CD8-positive, alpha-beta memory T cell (primary cell): ENCODE results near the gene ITPA. TPM values are rescaled to one million over a fixed set of nuclear protein-coding genes. Genes with fewer than 3 reads are reported as not detected.

Source experiments
- CTCF ChIA-PET: fragments of 350-600 bp; sonication (Branson Sonifier 250); formaldehyde crosslinking; loops from one replicate; lab custom pipeline; 2021; ENCODE audit warnings: antibody characterized with exemption; lab: Charles Lee
- POLR2A ChIA-PET: fragments of 350-600 bp; sonication (Branson Sonifier 250); formaldehyde crosslinking; loops from one replicate; lab custom pipeline; 2021; ENCODE audit warnings: antibody characterized with exemption; lab: Charles Lee
- DNase-seq, 5 donors: peaks; one replicate each; pipeline versions ENCODE4 v3.0.0 to v3.0.0-alpha.2; 2020 to 2022; ENCODE audit warnings: mixed read lengths in 1 of 5
- H3K27ac ChIP-seq: one replicate; pipeline ENCODE4 v1.7.0; 2013; ENCODE audit warnings: low read depth, mild to moderate bottlenecking, low read length, moderate library complexity
- H3K27me3 ChIP-seq: 2 replicates; pipeline ENCODE4 v1.7.0; 2013; ENCODE audit warnings: low read length, mild to moderate bottlenecking; ENCODE audit not compliant: insufficient read depth, poor library complexity, severe bottlenecking
- H3K36me3 ChIP-seq: 2 replicates; pipeline ENCODE4 v1.7.0; 2013; ENCODE audit warnings: mild to moderate bottlenecking, low read length, moderate library complexity; ENCODE audit not compliant: insufficient read depth
- H3K4me1 ChIP-seq: 2 replicates; pipeline ENCODE4 v1.7.0; 2013; ENCODE audit warnings: mild to moderate bottlenecking, low read length, moderate library complexity; ENCODE audit not compliant: insufficient read depth
- H3K4me3 ChIP-seq: 2 replicates; pipeline ENCODE4 v1.7.0; 2013; ENCODE audit warnings: mild to moderate bottlenecking, low read length
- H3K9me3 ChIP-seq: 2 replicates; pipeline ENCODE4 v1.7.0; 2013; ENCODE audit warnings: mild to moderate bottlenecking, low read length
- H3K27ac Mint-ChIP-seq, 8 donors: one replicate each; pipeline ENCODE4 v1.8.0; 2020 to 2021; ENCODE audit warnings: mixed read lengths in 8 of 8, mild to moderate bottlenecking in 6 of 8, inconsistent platforms in 3 of 8, moderate library complexity in 3 of 8
- H3K27me3 Mint-ChIP-seq, 2 donors: one replicate each; pipeline ENCODE4 v1.8.0; 2020 to 2021; ENCODE audit warnings: mixed read lengths in 2 of 2, mild to moderate bottlenecking in 1 of 2, moderate library complexity in 1 of 2
- H3K36me3 Mint-ChIP-seq, 3 donors: one replicate each; pipeline ENCODE4 v1.8.0; 2020 to 2021; ENCODE audit warnings: mixed read lengths in 3 of 3, inconsistent platforms in 1 of 3, mild to moderate bottlenecking in 1 of 3
- H3K4me1 Mint-ChIP-seq, 3 donors: one replicate each; pipeline ENCODE4 v1.8.0; 2020 to 2021; ENCODE audit warnings: mixed read lengths in 3 of 3, inconsistent platforms in 1 of 3, mild to moderate bottlenecking in 1 of 3
- H3K4me3 Mint-ChIP-seq, 7 donors: one replicate each; pipeline ENCODE4 v1.8.0; 2020 to 2021; ENCODE audit warnings: mixed read lengths in 7 of 7, mild to moderate bottlenecking in 6 of 7, moderate library complexity in 4 of 7, inconsistent platforms in 2 of 7
- H3K9me3 Mint-ChIP-seq, 5 donors: one replicate each; pipeline ENCODE4 v1.8.0; 2020 to 2022; ENCODE audit warnings: mixed read lengths in 5 of 5, mild to moderate bottlenecking in 3 of 5, moderate library complexity in 2 of 5, inconsistent platforms in 1 of 5
- polyA plus RNA-seq: library from polyadenylated mRNA; unstranded; fragments of 300-500 nt; fragmentation: Illumina TruSeq; gene quantifications from one replicate; pipeline ENCODE4 v1.2.3, GENCODE V29; 2021
- total RNA-seq, 2 experiments: library from RNA; stranded (reverse); gene quantifications; one replicate each; pipeline ENCODE4 v1.2.3, GENCODE V29; 2021

ITPA gene
- total and polyA plus RNA-seq, 3 experiments from 2014 or later, result 60.8 to 98.2 (median 90.4) TPM

- Mint-ChIP-seq H3K4me1 (peaks cover 8 to 19% (median 12%) of the 10 kb centered on the region in 3 donors), H3K27ac (peak overlapping the region in 1 of 8 donors; percentile 78), H3K9me3 (no peaks in the 10 kb centered on the region), H3K36me3 (peaks cover 0 to 3% (median 0%) of the 10 kb centered on the region in 3 donors), H3K4me3 (peak overlapping the region; percentile 52 to 93 (median 82)), H3K27me3 (peaks cover 28 to 45% of the 10 kb centered on the region in 2 donors)
- Histone ChIP-seq H3K9me3 (no peaks in the 10 kb centered on the region), H3K27me3 (peaks cover 21% of the 10 kb centered on the region), H3K4me3 (peak overlapping the region; percentile 45), H3K4me1 (peaks cover 12% of the 10 kb centered on the region), H3K27ac (no peak overlapping the region), H3K36me3 (no peaks in the 10 kb centered on the region)
- POLR2A ChIA-PET, result interaction anchor here (0.6 kb wide), 1 partner anchor 56 kb away, joined by 3 read pairs; no protein-coding TSS in a partner anchor
- DNase-seq, result peak in 1 of 5 donors; percentile 12
- CTCF ChIA-PET, result interaction anchor here (1.7 to 2.0 kb wide), 2 partner anchors 14 to 21 kb away, joined by 5 read pairs; no protein-coding TSS in a partner anchor
Measured at GRCh38 chr20:3237958-3238615, 28.8 kb downstream of the ITPA start.

- DNase-seq, result peak; percentile 36 to 69 (median 38)
- peaks cover 12% of the 10 kb centered on the region for H3K4me1 ChIP-seq
- H3K27ac Mint-ChIP-seq, result peak overlapping the region in 1 of 8 donors; percentile 79
- no peaks in the 10 kb centered on the region for H3K9me3 Mint-ChIP-seq
- H3K36me3 Mint-ChIP-seq, result peaks cover 0 to 3% (median 0%) of the 10 kb centered on the region in 3 donors
- H3K4me3 ChIP-seq, result peak overlapping the region; percentile 45
- peaks cover 21% of the 10 kb centered on the region for H3K27me3 ChIP-seq
- H3K9me3 ChIP-seq, result no peaks in the 10 kb centered on the region
- H3K27ac ChIP-seq, result no peak overlapping the region
- H3K4me1 Mint-ChIP-seq, result peaks cover 8 to 19% (median 12%) of the 10 kb centered on the region in 3 donors
- H3K4me3 Mint-ChIP-seq, result peak overlapping the region; percentile 80 to 93 (median 83)
- no peaks in the 10 kb centered on the region for H3K36me3 ChIP-seq
- ChIA-PET CTCF (interaction anchor here (1.1 to 2.0 kb wide), 3 partner anchors 14 to 21 kb away, joined by 5 read pairs; no protein-coding TSS in a partner anchor), POLR2A (interaction anchor here (0.6 kb wide), 1 partner anchor 55 kb away, joined by 3 read pairs; no protein-coding TSS in a partner anchor)
- H3K27me3 Mint-ChIP-seq, result peaks cover 28 to 45% of the 10 kb centered on the region in 2 donors
Measured at GRCh38 chr20:3238616-3239025, 29.3 kb downstream of the ITPA start.

DNA sequence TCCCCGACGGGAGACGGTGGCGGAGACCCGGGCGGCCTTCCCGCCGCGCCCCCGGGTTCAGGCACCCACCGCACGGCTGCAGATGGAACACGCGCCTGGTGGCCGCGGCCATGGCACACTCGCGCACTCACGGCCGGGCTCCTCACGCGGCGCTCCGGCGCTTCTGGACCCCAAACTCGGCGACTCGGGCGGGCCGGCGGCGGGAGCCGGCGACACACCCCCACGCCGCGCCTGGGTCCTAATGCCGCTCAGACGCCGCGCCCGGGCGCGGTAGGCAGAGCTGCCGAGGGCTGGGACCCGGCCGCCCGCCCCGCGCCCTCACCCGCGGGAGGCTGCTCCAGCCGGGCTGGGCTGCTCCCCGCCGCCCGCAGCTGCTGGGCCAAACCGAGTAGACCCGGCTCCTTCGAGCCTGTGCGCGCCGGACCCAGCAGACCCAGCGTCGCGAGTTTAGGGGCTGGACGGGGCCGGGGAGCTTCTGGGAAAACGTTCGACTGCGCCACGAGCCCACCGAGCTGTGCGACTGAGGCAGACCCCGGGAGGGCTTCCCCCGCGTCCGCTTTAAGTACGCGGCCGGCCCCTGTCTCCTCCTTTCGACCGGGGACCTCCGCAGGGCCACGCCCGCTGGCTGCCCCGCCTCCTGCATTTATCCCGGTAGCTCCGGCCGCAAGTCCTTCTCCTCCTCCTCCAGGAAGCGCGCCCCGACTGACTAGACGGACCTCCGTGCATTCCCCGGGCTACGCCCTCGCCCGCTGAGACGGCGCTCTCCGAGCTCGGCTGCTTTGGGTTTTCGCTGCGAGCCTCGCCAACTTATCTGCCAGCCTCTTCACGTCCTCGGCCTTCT is 29.9 kb downstream of the ITPA start, which contains the start of gene SLC4A11:
Gene SLC4A11, minus strand, starts transcription at position 165 of the 841 bp plus-strand sequence. Its CDS starts 53 bp downstream, at position 112.
- ChIA-PET CTCF (interaction anchor here (0.8 to 2.0 kb wide), 5 partner anchors 11 to 22 kb away, joined by 3 to 6 read pairs (median 5); no protein-coding TSS in a partner anchor), POLR2A (interaction anchor here (0.6 kb wide), 1 partner anchor 17 kb away, joined by 4 read pairs; no protein-coding TSS in a partner anchor)
- Histone ChIP-seq H3K27me3 (peaks cover 21% of the 10 kb centered on the region), H3K4me3 (peak within 1 kb of the TSS; percentile 45), H3K27ac (no peak within 1 kb of the TSS), H3K9me3 (no peaks in the 10 kb centered on the region), H3K36me3 (no peaks in the 10 kb centered on the region), H3K4me1 (peaks cover 12% of the 10 kb centered on the region)
- peak in 3 of 5 donors; percentile 13 to 23 (median 17) for DNase-seq
- H3K27ac Mint-ChIP-seq, result peak within 1 kb of the TSS in 6 of 8 donors; percentile 15 to 79 (median 74)
- H3K27me3 Mint-ChIP-seq, result peaks cover 28 to 46% of the 10 kb centered on the region in 2 donors
- H3K9me3 Mint-ChIP-seq, result no peaks in the 10 kb centered on the region
- peak within 1 kb of the TSS; percentile 86 to 96 (median 92) for H3K4me3 Mint-ChIP-seq
- peaks cover 0 to 3% (median 0%) of the 10 kb centered on the region in 3 donors for H3K36me3 Mint-ChIP-seq
- peaks cover 8 to 19% (median 12%) of the 10 kb centered on the region in 3 donors for H3K4me1 Mint-ChIP-seq

GRCh38 chr20:3239867-3240775 is 30.8 kb downstream of the ITPA start:
- H3K9me3 ChIP-seq, result no peaks in the 10 kb centered on the region
- Mint-ChIP-seq H3K27me3 (peaks cover 28 to 42% of the 10 kb centered on the region in 2 donors), H3K27ac (peak overlapping the region in 4 of 8 donors; percentile 15 to 74 (median 70)), H3K4me3 (peak overlapping the region; percentile 86 to 96 (median 92)), H3K36me3 (peaks cover 0 to 3% (median 0%) of the 10 kb centered on the region in 3 donors), H3K9me3 (no peaks in the 10 kb centered on the region), H3K4me1 (peaks cover 8 to 19% (median 12%) of the 10 kb centered on the region in 3 donors)
- no peak overlapping the region for H3K27ac ChIP-seq
- peaks cover 12% of the 10 kb centered on the region for H3K4me1 ChIP-seq
- H3K36me3 ChIP-seq, result no peaks in the 10 kb centered on the region
- H3K4me3 ChIP-seq, result peak overlapping the region; percentile 45
- H3K27me3 ChIP-seq, result peaks cover 21% of the 10 kb centered on the region
- ChIA-PET CTCF (interaction anchor here (0.8 to 2.0 kb wide), 5 partner anchors 11 to 23 kb away, joined by 3 to 6 read pairs (median 5); no protein-coding TSS in a partner anchor), POLR2A (interaction anchor here (0.6 kb wide), 1 partner anchor 18 kb away, joined by 4 read pairs; no protein-coding TSS in a partner anchor)
- DNase-seq, result peak in 1 of 5 donors; percentile 12

- H3K27me3 ChIP-seq, result peaks cover 17% of the 10 kb centered on the region
- Mint-ChIP-seq H3K4me1 (peaks cover 8 to 19% (median 12%) of the 10 kb centered on the region in 3 donors), H3K4me3 (peak overlapping the region; percentile 57 to 96 (median 79)), H3K36me3 (peaks cover 0 to 3% (median 0%) of the 10 kb centered on the region in 3 donors), H3K9me3 (no peaks in the 10 kb centered on the region), H3K27me3 (peaks cover 21 to 35% of the 10 kb centered on the region in 2 donors), H3K27ac (no peak overlapping the region)
- no peak overlapping the region for H3K4me3 ChIP-seq
- peaks cover 12% of the 10 kb centered on the region for H3K4me1 ChIP-seq
- no peaks in the 10 kb centered on the region for H3K9me3 ChIP-seq
- H3K36me3 ChIP-seq, result no peaks in the 10 kb centered on the region
- ChIA-PET POLR2A (no interaction called here), CTCF (no interaction called here)
- no peak for DNase-seq
- no peak overlapping the region for H3K27ac ChIP-seq
Measured at GRCh38 chr20:3240776-3241363, 31.6 kb downstream of the ITPA start.

GRCh38 chr20:3242172-3242692 is 32.9 kb downstream of the ITPA start:
- CTCF ChIA-PET, result no interaction called here

More at GRCh38 chr20:3242172-3242692, 32.9 kb downstream of the ITPA start:
- no peak for DNase-seq
- peaks cover 13 to 23% of the 10 kb centered on the region in 2 donors for H3K27me3 Mint-ChIP-seq
- Histone ChIP-seq H3K4me3 (no peak overlapping the region), H3K27me3 (peaks cover 10% of the 10 kb centered on the region), H3K36me3 (no peaks in the 10 kb centered on the region), H3K9me3 (no peaks in the 10 kb centered on the region), H3K4me1 (peaks cover 12% of the 10 kb centered on the region), H3K27ac (no peak overlapping the region)
- H3K27ac Mint-ChIP-seq, result no peak overlapping the region
- peaks cover 0 to 3% (median 0%) of the 10 kb centered on the region in 3 donors for H3K36me3 Mint-ChIP-seq
- H3K4me3 Mint-ChIP-seq, result peak overlapping the region in 3 of 7 donors; percentile 47 to 77 (median 64)
- peaks cover 8 to 19% (median 12%) of the 10 kb centered on the region in 3 donors for H3K4me1 Mint-ChIP-seq
- H3K9me3 Mint-ChIP-seq, result no peaks in the 10 kb centered on the region
- POLR2A ChIA-PET, result no interaction called here
